NCI-H82 treated with DMSO at 0.1 percent for 48 hours (cell line): ENCODE measurements around the gene SEMA3F.

Experiments used
- DNase-seq: peaks from one replicate; lab custom pipeline; 2025; ENCODE audit not compliant: unreplicated experiment; lab: John Stamatoyannopoulos, UW

The SEMA3F gene

GRCh38 chr3:50132421-50133282 is 22.5 kb upstream of the SEMA3F start:
- peak; percentile 87 for DNase-seq

- peak; percentile 86 for DNase-seq
Measured at GRCh38 chr3:50133283-50133615, 21.9 kb upstream of the SEMA3F start.

- DNase-seq = no peak
Measured at GRCh38 chr3:50134367-50134766, 20.8 kb upstream of the SEMA3F start.

- DNase-seq = no peak
Measured at GRCh38 chr3:50135964-50136363, 19.2 kb upstream of the SEMA3F start.

GRCh38 chr3:50136714-50137405 is 18.3 kb upstream of the SEMA3F start:
- DNase-seq = no peak

- no peak for DNase-seq
Measured at GRCh38 chr3:50137531-50137930, 17.6 kb upstream of the SEMA3F start.

GRCh38 chr3:50138266-50139200 is 16.6 kb upstream of the SEMA3F start:
- DNase-seq = peak; percentile 74

- DNase-seq = no peak
Measured at GRCh38 chr3:50139308-50139707, 15.8 kb upstream of the SEMA3F start.

- DNase-seq = no peak
Measured at GRCh38 chr3:50139718-50140423, 15.3 kb upstream of the SEMA3F start.

- no peak for DNase-seq
Measured at GRCh38 chr3:50140990-50141389, 14.1 kb upstream of the SEMA3F start.

- DNase-seq = peak; percentile 95
Measured at GRCh38 chr3:50146316-50146901, 8.7 kb upstream of the SEMA3F start.

GRCh38 chr3:50147016-50147415 is 8.1 kb upstream of the SEMA3F start:
- DNase-seq = no peak

GRCh38 chr3:50147447-50147846 is 7.7 kb upstream of the SEMA3F start:
- DNase-seq = no peak

- DNase-seq = no peak
Measured at GRCh38 chr3:50147861-50148260, 7.3 kb upstream of the SEMA3F start.

- DNase-seq = no peak
Measured at GRCh38 chr3:50150404-50150750, 4.7 kb upstream of the SEMA3F start.

- DNase-seq = no peak
Measured at GRCh38 chr3:50150863-50151686, 4.0 kb upstream of the SEMA3F start.

GRCh38 chr3:50151728-50152127 is 3.4 kb upstream of the SEMA3F start:
- DNase-seq = no peak

- DNase-seq = no peak
Measured at GRCh38 chr3:50153782-50154475, 1.2 kb upstream of the SEMA3F start.

- DNase-seq = no peak
Measured at GRCh38 chr3:50154476-50154839, 666 bp upstream of the SEMA3F start.
